Colonic mucosa (tissue), 4 donors: ENCODE results near the gene TMEM171. TPM values are rescaled to one million over a fixed set of nuclear protein-coding genes. Genes with fewer than 3 reads are reported as not detected.

Experiments used
- DNase-seq: peaks from one replicate; pipeline ENCODE4 v3.0.0-alpha.2; 2020
- H3K27ac ChIP-seq: fragments of 200-600 bp; one replicate; pipeline ENCODE4 v1.8.0; 2021
- H3K27me3 ChIP-seq: fragments of 200-600 bp; one replicate; pipeline ENCODE4 v1.8.0; 2021
- H3K36me3 ChIP-seq: fragments of 200-600 bp; one replicate; pipeline ENCODE4 v1.8.0; 2021
- H3K4me1 ChIP-seq: fragments of 200-600 bp; one replicate; pipeline ENCODE4 v1.8.0; 2021; ENCODE audit warnings: mild to moderate bottlenecking
- H3K4me3 ChIP-seq: fragments of 200-600 bp; one replicate; pipeline ENCODE4 v1.8.0; 2021
- H3K9ac ChIP-seq, 2 donors: one replicate each; pipeline ENCODE4 v1.7.0; 2013; ENCODE audit warnings: control low read depth in 2 of 2, low read depth in 2 of 2, low read length in 2 of 2
- H3K9me3 ChIP-seq: fragments of 200-600 bp; one replicate; pipeline ENCODE4 v1.8.0; 2021
- CTCF ChIP-seq: fragments of 200-600 bp; IDR thresholded peaks from one replicate; pipeline ENCODE4 v1.8.0; 2022; ENCODE audit warnings: antibody characterized with exemption, mild to moderate bottlenecking
- intact Hi-C: fragments of 100-400 bp; cut with DNase I; formaldehyde crosslinking; loops from one replicate; pipeline ENCODE4 v1.14.1; 2022
- total RNA-seq, 2 donors: library from RNA; stranded (reverse); fragmentation: NEBNext Ultra II Directional in 1 of 2; extraction: Animal tissue kit (Norgen Biotek cat#: 25700) in 1 of 2; gene quantifications; one replicate each; pipeline ENCODE4 v1.2.1, GENCODE V29; 2021
- donor health status: healthy.
- donor health status: DM: no; HTN: no; CAD: no.
- donor health status: DM: no; HTN: no; CAD: no.

TMEM171 gene
- total RNA-seq = 100 to 1,000 TPM in 1 of 2 donors, 10 to 100 TPM in 1; 69.3 to 121 TPM

GRCh38 chr5:73120222-73121118 is at the start of gene TMEM171:
Gene TMEM171, plus strand, starts transcription at chr5:73120575. Its CDS starts 2,799 bp downstream, at chr5:73123374.
- H3K4me3 ChIP-seq = peak within 1 kb of the TSS; percentile 47
- peak within 1 kb of the TSS; percentile 90 to 94 for H3K9ac ChIP-seq
- peak within 1 kb of the TSS; percentile 96 for H3K27ac ChIP-seq
- H3K27me3 ChIP-seq = no peaks in the 10 kb centered on the region
- peak; percentile 87 for DNase-seq
- no peaks in the 10 kb centered on the region for H3K9me3 ChIP-seq
- H3K36me3 ChIP-seq = no peaks in the 10 kb centered on the region
- TF ChIP-seq CTCF = no peak
- intact Hi-C loops = no loop called here
- peaks cover 14% of the 10 kb centered on the region for H3K4me1 ChIP-seq

DNA sequence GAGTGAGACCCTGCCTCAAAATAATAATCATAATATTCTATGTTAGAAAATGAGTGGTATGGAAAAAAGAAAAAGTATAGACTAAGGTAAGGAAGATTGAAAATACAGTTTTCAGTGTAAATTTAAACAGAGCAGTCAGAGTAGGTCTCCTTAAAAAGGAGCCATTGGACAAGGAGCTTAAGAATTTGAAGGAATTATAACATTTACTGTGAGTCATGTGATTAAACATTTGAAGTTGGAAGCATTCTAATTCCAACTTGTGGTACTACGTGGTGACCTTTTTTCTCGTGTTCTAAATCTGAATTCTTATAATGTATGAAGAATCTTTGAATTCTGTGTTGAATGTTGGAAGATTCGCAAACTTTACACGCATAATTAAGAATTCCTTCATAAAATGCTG is 39.3 kb upstream of the TMEM171 start:
- TF ChIP-seq CTCF = no peak
- H3K27ac ChIP-seq = no peak overlapping the region
- intact Hi-C loops = loop anchor here (5.0 to 10.0 kb wide), 3 partner anchors 136 to 371 kb away; no protein-coding TSS in a partner anchor
- no peak overlapping the region for H3K9ac ChIP-seq
- H3K9me3 ChIP-seq = no peaks in the 10 kb centered on the region
- H3K36me3 ChIP-seq = no peaks in the 10 kb centered on the region
- H3K4me1 ChIP-seq = no peaks in the 10 kb centered on the region
- no peak for DNase-seq
- H3K27me3 ChIP-seq = no peaks in the 10 kb centered on the region
- no peak overlapping the region for H3K4me3 ChIP-seq

GRCh38 chr5:73088026-73088425 is 32.3 kb upstream of the TMEM171 start:
- Histone ChIP-seq H3K4me3 (no peak overlapping the region), H3K9me3 (no peaks in the 10 kb centered on the region), H3K27ac (no peak overlapping the region), H3K36me3 (no peaks in the 10 kb centered on the region), H3K4me1 (no peaks in the 10 kb centered on the region), H3K27me3 (no peaks in the 10 kb centered on the region), H3K9ac (no peak overlapping the region)
- no peak for DNase-seq
- intact Hi-C loops = loop anchor here (10.0 kb wide), 1 partner anchor 207 kb away; no protein-coding TSS in a partner anchor
- TF ChIP-seq CTCF = no peak

DNA sequence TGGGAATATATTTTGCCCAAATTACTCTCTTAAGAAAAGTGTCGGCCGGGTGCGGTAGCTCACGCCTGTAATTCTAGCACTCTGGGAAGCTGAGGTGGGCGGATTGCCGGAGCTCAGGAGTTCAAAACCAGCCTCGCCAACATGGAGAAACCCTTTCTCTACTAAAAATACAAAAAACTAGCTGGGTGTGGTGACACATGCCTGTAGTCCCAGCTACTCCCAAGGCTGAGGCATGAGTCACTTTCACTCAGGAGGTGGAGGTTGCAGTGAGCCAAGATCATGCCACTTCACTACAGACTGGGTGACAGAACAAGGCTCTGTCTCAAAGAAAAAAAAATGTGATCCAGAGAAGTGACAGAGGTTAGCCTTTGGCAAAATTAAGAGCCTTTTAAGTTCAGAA is 26.4 kb upstream of the TMEM171 start:
- Histone ChIP-seq H3K4me1 (no peaks in the 10 kb centered on the region), H3K27ac (no peak overlapping the region), H3K9ac (no peak overlapping the region), H3K9me3 (no peaks in the 10 kb centered on the region), H3K4me3 (no peak overlapping the region), H3K36me3 (no peaks in the 10 kb centered on the region), H3K27me3 (no peaks in the 10 kb centered on the region)
- no peak for DNase-seq
- intact Hi-C loops = no loop called here
- no peak for TF ChIP-seq CTCF

GRCh38 chr5:73094415-73094814 is 26.0 kb upstream of the TMEM171 start:
- Histone ChIP-seq H3K27ac (no peak overlapping the region), H3K9me3 (no peaks in the 10 kb centered on the region), H3K4me3 (no peak overlapping the region), H3K36me3 (no peaks in the 10 kb centered on the region), H3K27me3 (no peaks in the 10 kb centered on the region), H3K4me1 (no peaks in the 10 kb centered on the region), H3K9ac (no peak overlapping the region)
- no peak for TF ChIP-seq CTCF
- intact Hi-C loops = no loop called here
- DNase-seq = no peak
